GM12865 (cell line): ENCODE data around the gene EPN3.

Source experiments
- DNase-seq: peaks from one replicate; pipeline ENCODE4 v3.0.0; 2010; ENCODE audit warnings: low read depth
- H3K4me3 ChIP-seq: 2 replicates; pipeline ENCODE4 v1.5.1; 2011; ENCODE audit warnings: mild to moderate bottlenecking, low read depth, low read length, control low read depth
- CTCF ChIP-seq: IDR thresholded peaks from 2 replicates; pipeline ENCODE4 v1.5.1; 2011; ENCODE audit warnings: low read length, control low read depth, low read depth, inconsistent platforms; ENCODE audit not compliant: insufficient read depth; ENCODE audit errors: missing control alignments

Gene EPN3

DNA sequence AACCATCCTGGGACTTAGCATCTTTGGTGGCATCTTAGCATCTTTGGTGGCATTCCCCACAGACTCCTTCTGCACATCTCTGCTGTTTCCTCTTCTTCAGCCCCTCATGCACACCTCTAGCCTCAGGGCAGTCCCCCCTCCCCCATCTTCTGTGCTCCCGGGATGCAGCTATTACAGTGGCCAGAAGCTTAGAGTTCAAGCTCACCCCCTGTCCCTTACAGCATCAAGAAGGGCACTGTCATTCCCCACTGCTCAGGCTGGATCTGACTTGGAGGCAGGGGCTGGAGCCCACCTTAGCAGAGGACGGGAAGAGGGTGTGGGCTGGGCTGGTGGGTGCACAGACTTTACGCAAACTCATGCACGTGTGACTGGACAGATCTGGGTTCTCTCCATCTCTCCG is 650 bp downstream of the EPN3 start:
- DNase-seq = no peak
- H3K4me3 ChIP-seq = no peak overlapping the region
- TF ChIP-seq CTCF = no peak

- no peak for TF ChIP-seq CTCF
- DNase-seq = no peak
- no peak overlapping the region for H3K4me3 ChIP-seq
These were observed 1.2 kb downstream of the EPN3 start for GRCh38 chr17:50533720-50534148.

GRCh38 chr17:50534222-50534978 is 1.9 kb downstream of the EPN3 start:
- TF ChIP-seq CTCF = no peak
- H3K4me3 ChIP-seq = no peak overlapping the region
- no peak for DNase-seq

- no peak for DNase-seq
- no peak for TF ChIP-seq CTCF
- H3K4me3 ChIP-seq = no peak overlapping the region
These were observed 2.4 kb downstream of the EPN3 start for GRCh38 chr17:50534979-50535326.

DNA sequence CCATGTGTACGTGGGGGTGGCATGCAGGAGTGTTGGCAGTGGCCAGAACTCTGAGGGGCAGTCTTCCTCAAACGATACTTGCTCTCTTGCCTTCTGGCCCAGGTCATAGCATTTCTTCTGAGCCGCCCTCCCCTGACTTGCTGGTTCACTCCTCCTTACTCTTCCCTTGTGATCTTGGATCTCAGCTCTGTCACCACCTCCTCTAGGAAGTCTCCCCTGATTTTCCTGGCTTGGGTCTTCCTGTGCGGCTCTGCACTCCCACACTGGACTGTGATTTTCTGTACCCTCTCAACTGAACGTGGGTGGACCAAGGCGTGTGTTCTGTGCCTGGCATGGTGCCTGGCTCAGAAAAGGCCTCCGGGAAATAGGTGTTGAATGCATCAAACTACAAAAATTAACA is 2.9 kb downstream of the EPN3 start:
- TF ChIP-seq CTCF = no peak
- H3K4me3 ChIP-seq = no peak overlapping the region
- no peak for DNase-seq

DNA sequence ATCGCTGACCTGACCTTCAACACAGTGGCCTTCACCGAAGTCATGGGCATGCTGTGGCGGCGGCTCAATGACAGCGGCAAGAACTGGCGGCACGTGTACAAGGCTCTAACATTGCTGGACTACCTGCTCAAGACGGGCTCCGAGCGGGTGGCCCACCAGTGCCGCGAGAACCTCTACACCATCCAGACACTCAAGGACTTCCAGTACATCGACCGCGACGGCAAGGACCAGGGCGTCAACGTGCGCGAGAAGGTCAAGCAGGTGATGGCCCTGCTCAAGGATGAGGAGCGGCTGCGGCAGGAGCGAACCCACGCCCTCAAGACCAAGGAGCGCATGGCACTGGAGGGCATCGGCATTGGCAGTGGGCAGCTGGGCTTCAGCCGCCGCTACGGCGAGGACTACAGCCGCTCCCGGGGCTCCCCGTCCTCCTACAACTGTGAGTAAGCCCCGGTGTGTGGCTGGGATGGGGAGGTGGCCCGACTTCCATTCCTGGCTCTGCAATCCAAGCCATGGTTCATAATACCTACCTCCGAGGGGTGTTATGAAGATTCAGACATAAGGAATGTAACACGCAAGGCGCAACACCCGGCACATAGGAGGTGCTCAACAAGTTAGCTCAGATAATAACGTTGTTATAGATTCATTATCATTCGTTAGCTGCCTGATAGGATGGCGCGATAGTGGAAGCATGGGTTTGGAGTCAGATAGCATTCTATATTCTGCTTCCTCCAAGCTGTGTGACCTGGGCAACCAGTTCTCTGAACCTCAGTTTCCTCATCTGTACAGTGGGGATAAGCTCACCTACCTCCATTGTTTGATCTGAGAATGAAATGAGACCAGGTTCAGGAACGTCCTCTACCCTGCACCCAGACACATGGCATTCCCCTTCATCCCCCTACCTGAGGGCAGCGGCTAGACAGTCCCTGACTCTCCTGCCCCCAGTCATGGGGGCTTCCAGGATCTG is 4.4 kb downstream of the EPN3 start:
- no peak for DNase-seq
- no peak overlapping the region for H3K4me3 ChIP-seq
- no peak for TF ChIP-seq CTCF
